ENCODE measurements around the gene IGSF9B. TPM values are rescaled to one million over a fixed set of nuclear protein-coding genes. Genes with fewer than 3 reads are reported as not detected.

Gene IGSF9B
- total and polyA plus RNA-seq, 2 of the 13 experiments (the other 11 are each of a cell fraction or from before 2014, with no cell fraction given): not detected

GRCh38 chr11:133975488-133975849 lies 18.7 kb upstream of the IGSF9B start:
- TF ChIP-seq ZNF33B (CRISPR knock-in tag; IDR thresholded peaks at IDR 0.05) (no peak), ZNF44 (CRISPR knock-in tag; IDR thresholded peaks at IDR 0.05) (no peak), ZFX (CRISPR knock-in tag; IDR thresholded peaks at IDR 0.05; ENCODE audit: low read depth) (no peak), ZNF441 (CRISPR knock-in tag; IDR thresholded peaks at IDR 0.05; ENCODE audit: borderline replicate concordance) (no peak), ZNF782 (CRISPR knock-in tag; IDR thresholded peaks at IDR 0.05; ENCODE audit: borderline replicate concordance) (no peak), XRCC5 (optimal IDR thresholded peaks at IDR 0.05; ENCODE audit: low read length) (no peak), ZGPAT (CRISPR knock-in tag; IDR thresholded peaks at IDR 0.05) (no peak)
- no peaks in the 10 kb centered on the region for H3K79me2 ChIP-seq (ENCODE audit: insufficient read depth, low read length)
- no TSS peak for BruUV-seq (replicated peaks)
- no peak overlapping the region for H2AFZ ChIP-seq (ENCODE audit: low read length)
- DNase-seq (ENCODE audit: low spot score) (no peak), FAIRE-seq (no peak), ATAC-seq (no peak)
- CTCF ChIA-PET (ENCODE audit: low intra/inter-chr PET ratio, low total read pairs): no interaction called here
- peaks cover 11 to 59% of the 10 kb centered on the region in 2 experiments; a peak in 4 of 5 replicates for H3K27me3 ChIP-seq (ENCODE audit: control insufficient read depth in 1 of 2, insufficient read depth in 2 of 2, low read length in 2 of 2)
- no peaks in the 10 kb centered on the region for H4K20me1 ChIP-seq (ENCODE audit: insufficient read depth, low read length)
- no peak overlapping the region for H3K4me2 ChIP-seq (ENCODE audit: low read depth, low read length)
- H3K4me3 ChIP-seq (replicated peaks in 1 of 3; ENCODE audit: insufficient read depth in 1 of 3, low read depth in 2 of 3, low read length in 3 of 3): no peak overlapping the region
- 50% methylated on average over 1 of the region's 7 CpGs for WGBS (ENCODE audit: low lambda C conversion rate)
- intact Hi-C loops (cut with micrococcal nuclease; ENCODE audit: unreplicated experiment) (no loop called here), in situ Hi-C loops (cut with HindIII; ENCODE audit: extremely low pct_ligation_motif_present, low pct_unique_long_range_greater_than_20kb) (no loop called here)
- H3K36me3 ChIP-seq (replicated peaks in 1 of 2; ENCODE audit: control insufficient read depth in 1 of 2, insufficient read depth in 2 of 2, low read length in 2 of 2): no peaks in the 10 kb centered on the region
- POLR2A ChIA-PET: no interaction called here
- no peak overlapping the region for H3K9ac ChIP-seq (ENCODE audit: insufficient read depth, low read depth, low read length)
- H3K27ac ChIP-seq (ENCODE audit: extremely low read length, insufficient read depth, low read length): no peak overlapping the region
- no peaks in the 10 kb centered on the region for H3K4me1 ChIP-seq (ENCODE audit: insufficient read depth, low read length)
- no peaks in the 10 kb centered on the region for H3K9me3 ChIP-seq (ENCODE audit: low read length)

GRCh38 chr11:133974836-133975487 lies 18.2 kb upstream of the IGSF9B start:
- Histone ChIP-seq H3K4me3 (replicated peaks in 1 of 3; ENCODE audit: insufficient read depth in 1 of 3, low read depth in 2 of 3, low read length in 3 of 3) (no peak overlapping the region), H4K20me1 (ENCODE audit: insufficient read depth, low read length) (no peaks in the 10 kb centered on the region), H3K36me3 (replicated peaks in 1 of 2; ENCODE audit: control insufficient read depth in 1 of 2, insufficient read depth in 2 of 2, low read length in 2 of 2) (no peaks in the 10 kb centered on the region), H3K9me3 (ENCODE audit: low read length) (no peaks in the 10 kb centered on the region), H3K4me2 (ENCODE audit: low read depth, low read length) (no peak overlapping the region), H3K27ac (ENCODE audit: extremely low read length, insufficient read depth, low read length) (no peak overlapping the region), H2AFZ (ENCODE audit: low read length) (no peak overlapping the region), H3K9ac (ENCODE audit: insufficient read depth, low read depth, low read length) (no peak overlapping the region), H3K4me1 (ENCODE audit: insufficient read depth, low read length) (no peaks in the 10 kb centered on the region), H3K79me2 (ENCODE audit: insufficient read depth, low read length) (no peaks in the 10 kb centered on the region), H3K27me3 (ENCODE audit: control insufficient read depth in 1 of 2, insufficient read depth in 2 of 2, low read length in 2 of 2) (peaks cover 11 to 64% of the 10 kb centered on the region in 2 experiments; a peak in 4 of 5 replicates)
- ChIA-PET POLR2A (no interaction called here), CTCF (ENCODE audit: low intra/inter-chr PET ratio, low total read pairs) (no interaction called here)
- DNase-seq (ENCODE audit: low spot score) (no peak), FAIRE-seq (no peak), ATAC-seq (no peak)
- intact Hi-C loops (cut with micrococcal nuclease; ENCODE audit: unreplicated experiment) (no loop called here), in situ Hi-C loops (cut with HindIII; ENCODE audit: extremely low pct_ligation_motif_present, low pct_unique_long_range_greater_than_20kb) (no loop called here)
- no TSS peak for BruUV-seq (replicated peaks)
- WGBS (ENCODE audit: low lambda C conversion rate): 5% methylated on average over 8 of the region's 14 CpGs
- TF ChIP-seq ELF3 (CRISPR knock-in tag; IDR thresholded peaks at IDR 0.05): no peak
- no peak for TF ChIP-seq ZNF572 (CRISPR knock-in tag; IDR thresholded peaks at IDR 0.05)
